SK-N-SH (cell line): Measurements from ENCODE around the gene SLAMF1. TPM values are rescaled to one million over a fixed set of nuclear protein-coding genes. Genes with fewer than 3 reads are reported as not detected.

Source experiments
- CTCF ChIA-PET: fragments of 300-600, 350-600 bp; formaldehyde crosslinking; extraction: SDS; loops from one replicate; lab custom pipeline; 2021; lab: Yijun Ruan, JAX
- POLR2A ChIA-PET: fragments of 350-600 bp; sonication (Branson Sonifier 250); formaldehyde crosslinking; extraction: SDS; loops from one replicate; lab custom pipeline; 2020; ENCODE audit warnings: antibody characterized with exemption, inconsistent platforms; lab: Yijun Ruan, JAX
- DNase-seq: peaks from one replicate; pipeline ENCODE4 v3.0.0; 2012
- H2AFZ ChIP-seq: fragments of 200-600 bp; sonication (generic); 2 replicates; pipeline ENCODE4 v1.8.1; 2016; ENCODE audit warnings: antibody characterized with exemption, mild to moderate bottlenecking, low read depth
- H3F3A ChIP-seq: fragments of 200-600 bp; sonication (generic); replicated peaks from 2 replicates; pipeline ENCODE3; 2016; ENCODE audit warnings: antibody characterized with exemption, mild to moderate bottlenecking; ENCODE audit not compliant: insufficient read depth
- H3K27ac ChIP-seq, 2 experiments: fragments of 200-500 bp in 1 of 2; fragments of 200-600 bp in 1 of 2; sonication (Bioruptor generic) in 1 of 2; sonication (generic), shearing (Covaris generic) in 1 of 2; 2 replicates each; pipeline versions ENCODE4 v1.5.1 to v1.6.1; 2014 to 2016; ENCODE audit warnings: low read depth in 2 of 2, inconsistent platforms in 1 of 2, low read length in 1 of 2, mild to moderate bottlenecking in 1 of 2, mixed read lengths in 1 of 2
- H3K27me3 ChIP-seq: fragments of 200-600 bp; sonication (generic), shearing (Covaris generic); 2 replicates; pipeline ENCODE4 v1.6.1; 2016; ENCODE audit warnings: mixed run types; ENCODE audit not compliant: insufficient read depth
- H3K36me3 ChIP-seq, 2 experiments: fragments of 200-500 bp in 1 of 2; fragments of 200-600 bp in 1 of 2; sonication (Bioruptor generic) in 1 of 2; sonication (generic) in 1 of 2; replicated peaks in 1 of 2; 2 replicates each; pipeline versions ENCODE3 to v1.5.1; 2014 to 2016; ENCODE audit warnings: low read length in 1 of 2, mild to moderate bottlenecking in 1 of 2; ENCODE audit not compliant: insufficient read depth in 2 of 2, control insufficient read depth in 1 of 2
- H3K4me1 ChIP-seq, 2 experiments: fragments of 200-500 bp in 1 of 2; fragments of 200-600 bp in 1 of 2; sonication (Bioruptor generic) in 1 of 2; sonication (generic), shearing (Covaris generic) in 1 of 2; 2 replicates each; pipeline versions ENCODE4 v1.5.1 to v1.6.1; 2014 to 2016; ENCODE audit warnings: low read depth in 1 of 2, low read length in 1 of 2, mixed run types in 1 of 2; ENCODE audit not compliant: insufficient read depth in 2 of 2, control insufficient read depth in 1 of 2
- H3K4me2 ChIP-seq: fragments of 200-600 bp; sonication (generic), shearing (Covaris generic); 2 replicates; pipeline ENCODE4 v1.6.1; 2017; ENCODE audit warnings: mixed run types
- H3K4me3 ChIP-seq, 2 experiments: fragments of 200-500 bp in 1 of 2; fragments of 200-600 bp in 1 of 2; sonication (Bioruptor generic) in 1 of 2; sonication (generic), shearing (Covaris generic) in 1 of 2; 2 replicates each; pipeline versions ENCODE4 v1.5.1 to v1.8.1; 2014 to 2016; ENCODE audit warnings: low read depth in 2 of 2, inconsistent platforms in 1 of 2, low read length in 1 of 2, mild to moderate bottlenecking in 1 of 2, mixed read lengths in 1 of 2, moderate library complexity in 1 of 2
- H3K79me2 ChIP-seq: fragments of 200-600 bp; sonication (generic); 2 replicates; pipeline ENCODE4 v1.8.1; 2017; ENCODE audit warnings: mild to moderate bottlenecking; ENCODE audit not compliant: insufficient read depth
- H3K9ac ChIP-seq: fragments of 200-600 bp; sonication (generic); 2 replicates; pipeline ENCODE4 v1.6.1; 2017; ENCODE audit warnings: mixed run types
- H3K9me2 ChIP-seq: fragments of 200-600 bp; sonication (generic); 2 replicates; pipeline ENCODE4 v1.6.1; 2017; ENCODE audit warnings: mixed run types
- H3K9me3 ChIP-seq: fragments of 200-600 bp; sonication (generic); 2 replicates; pipeline ENCODE4 v1.6.1; 2017; ENCODE audit warnings: mixed run types, mild to moderate bottlenecking, moderate library complexity
- H4K20me1 ChIP-seq: fragments of 200-600 bp; sonication (generic); 2 replicates; pipeline ENCODE4 v1.6.1; 2017; ENCODE audit warnings: mild to moderate bottlenecking, mixed run types; ENCODE audit not compliant: insufficient read depth
- CHD2 ChIP-seq: fragments of 150-350 bp; IDR thresholded peaks from 2 replicates; pipeline ENCODE4 v1.6.1; 2018; ENCODE audit warnings: low read length; ENCODE audit not compliant: partially characterized antibody
- ELF1 ChIP-seq: IDR thresholded peaks from 2 replicates; pipeline ENCODE4 v1.4.0; 2012
- EP300 ChIP-seq, 2 experiments: IDR thresholded peaks; 2 replicates each; pipeline versions ENCODE4 v1.4.0 to v1.6.1; 2012; ENCODE audit warnings: borderline replicate concordance in 1 of 2, low read depth in 1 of 2, low read length in 1 of 2
- EZH2phosphoT487 ChIP-seq: fragments of 200-600 bp; sonication (generic); IDR thresholded peaks from 2 replicates; pipeline ENCODE4 v1.6.1; 2017; ENCODE audit warnings: low read depth, mixed run types, mild to moderate bottlenecking, antibody characterized with exemption, moderate library complexity, borderline replicate concordance
- FOXJ3 ChIP-seq: sonication (generic); formaldehyde crosslinking; IDR thresholded peaks from 2 replicates; pipeline ENCODE4 v1.5.1; 2020; ENCODE audit warnings: mild to moderate bottlenecking, missing genetic modification reagents
- GABPA ChIP-seq: IDR thresholded peaks from 2 replicates; pipeline ENCODE4 v1.4.0; 2012; ENCODE audit warnings: low read depth, mild to moderate bottlenecking
- IRF3 ChIP-seq: fragments of 150-350 bp; IDR thresholded peaks from 2 replicates; pipeline ENCODE4 v1.6.1; 2016; ENCODE audit warnings: mild to moderate bottlenecking, low read depth, low read length
- JUND ChIP-seq: IDR thresholded peaks from 2 replicates; pipeline ENCODE4 v1.4.0; 2012
- MXI1 ChIP-seq: IDR thresholded peaks from 2 replicates; pipeline ENCODE4 v1.6.1; 2012; ENCODE audit warnings: mild to moderate bottlenecking, low read depth, low read length, improper control_type of control experiment
- NFIC ChIP-seq: IDR thresholded peaks from 2 replicates; pipeline ENCODE4 v1.4.0; 2012; ENCODE audit warnings: borderline replicate concordance
- POLR2AphosphoS5 ChIP-seq: IDR thresholded peaks from 2 replicates; pipeline ENCODE4 v1.6.1; 2012; ENCODE audit warnings: low read depth, low read length
- SIN3A ChIP-seq: IDR thresholded peaks from 2 replicates; pipeline ENCODE4 v1.6.1; 2012; ENCODE audit warnings: low read depth, mild to moderate bottlenecking, low read length, moderate library complexity, borderline replicate concordance
- SMC3 ChIP-seq: IDR thresholded peaks from 2 replicates; pipeline ENCODE4 v1.6.1; 2012; ENCODE audit warnings: low read depth, low read length, improper control_type of control experiment
- TEAD4 ChIP-seq: IDR thresholded peaks from 2 replicates; pipeline ENCODE4 v1.4.0; 2012; ENCODE audit warnings: mild to moderate bottlenecking, borderline replicate concordance; ENCODE audit not compliant: insufficient read depth
- USF1 ChIP-seq: IDR thresholded peaks from 2 replicates; pipeline ENCODE4 v1.4.0; 2012; ENCODE audit warnings: low read depth, borderline replicate concordance
- USF2 ChIP-seq: fragments of 150-350 bp; IDR thresholded peaks from 2 replicates; pipeline ENCODE4 v1.6.1; 2017; ENCODE audit warnings: antibody characterized with exemption, low read length, low read depth, borderline replicate concordance
- YY1 ChIP-seq: IDR thresholded peaks from 2 replicates; pipeline ENCODE4 v1.4.0; 2012; ENCODE audit warnings: low read depth, mild to moderate bottlenecking
- ZBTB33 ChIP-seq: IDR thresholded peaks from 2 replicates; pipeline ENCODE4 v1.4.0; 2012; ENCODE audit warnings: low read depth, borderline replicate concordance
- WGBS: methylation state at CpG from one replicate; pipeline ENCODE4 v1.1.6; 2017; ENCODE audit warnings: low lambda C conversion rate; 5-methylcytosine and 5-hydroxymethylcytosine counted together
- polyA plus RNA-seq, 3 experiments: library from polyadenylated mRNA; depleted of rRNA; stranded (reverse); fragments of >200 nt; gene quantifications; 2 replicates each; pipeline ENCODE4 v1.2.3, GENCODE V29; 2012

The SLAMF1 gene
- polyA plus RNA-seq, 1 of the 3 experiments (the other 2 are of a cell fraction), result not detected

- 0 out of 2 replicates have a peak, but pooled peaks cover 3% of the 10 kb centered on the region for H3K9me2 ChIP-seq
- no peaks in the 10 kb centered on the region for H3F3A ChIP-seq
- no peaks in the 10 kb centered on the region for H3K27me3 ChIP-seq
- WGBS, result 0% methylated on average over 1 of the region's 1 CpG
- no peak overlapping the region for H3K4me3 ChIP-seq
- no peak overlapping the region for H3K9ac ChIP-seq
- H3K4me1 ChIP-seq, result no peaks in the 10 kb centered on the region
- H3K27ac ChIP-seq, result no peak overlapping the region
- CTCF ChIA-PET, result no interaction called here
- H4K20me1 ChIP-seq, result no peaks in the 10 kb centered on the region
- no peaks in the 10 kb centered on the region for H3K9me3 ChIP-seq
- H3K79me2 ChIP-seq, result no peaks in the 10 kb centered on the region
- no peaks in the 10 kb centered on the region for H3K36me3 ChIP-seq
- TF ChIP-seq SMC3 (no peak), POLR2AphosphoS5 (no peak), JUND (no peak), SIN3A (no peak), EZH2phosphoT487 (no peak), CHD2 (no peak), FOXJ3 (CRISPR knock-in tag) (no peak), ELF1 (no peak), NFIC (no peak), MXI1 (no peak), TEAD4 (no peak), GABPA (no peak), YY1 (no peak), USF2 (no peak)
- DNase-seq, result no peak
- H2AFZ ChIP-seq, result no peak overlapping the region
- POLR2A ChIA-PET, result no interaction called here
- H3K4me2 ChIP-seq, result no peak overlapping the region
These were observed 66.5 kb downstream of the SLAMF1 start for GRCh38 chr1:160580221-160580812.

GRCh38 chr1:160579216-160579701 is 67.6 kb downstream of the SLAMF1 start, which contains the start of gene CD84:
CD84 (minus strand) TSS chr1:160579496; CDS start chr1:160579437, 59 bp downstream.
- H3K27ac ChIP-seq, result no peak within 1 kb of the TSS
- DNase-seq, result no peak
- no peaks in the 10 kb centered on the region for H3K9me3 ChIP-seq
- no peaks in the 10 kb centered on the region for H3K4me1 ChIP-seq
- no peak within 1 kb of the TSS for H3K4me3 ChIP-seq
- H3K79me2 ChIP-seq, result no peaks in the 10 kb centered on the region
- H4K20me1 ChIP-seq, result no peaks in the 10 kb centered on the region
- H3K4me2 ChIP-seq, result no peak within 1 kb of the TSS
- no peaks in the 10 kb centered on the region for H3K36me3 ChIP-seq
- ChIA-PET POLR2A (no interaction called here), CTCF (no interaction called here)
- H3K27me3 ChIP-seq, result no peaks in the 10 kb centered on the region
- no peak within 1 kb of the TSS for H3K9ac ChIP-seq
- WGBS, result 3% methylated on average over 3 of the region's 3 CpGs
- no peak within 1 kb of the TSS for H2AFZ ChIP-seq
- no peak for TF ChIP-seq SIN3A
- no peak for TF ChIP-seq CHD2
- no peak for TF ChIP-seq ZBTB33
- TF ChIP-seq GABPA, result no peak
- no peak for TF ChIP-seq USF1
- no peak for TF ChIP-seq EP300 (IDR thresholded peaks at IDR 0.05; ENCODE audit: borderline replicate concordance in 1 of 2, low read depth in 1 of 2, low read length in 1 of 2)
- TF ChIP-seq IRF3, result no peak
- TF ChIP-seq, all 33 proteins: peak for 0
- Histone ChIP-seq H3K9me2 (0 out of 2 replicates have a peak, but pooled peaks cover 3% of the 10 kb centered on the region), H3F3A (no peaks in the 10 kb centered on the region)
